ENCODE measurements around the gene SRCAP.

SRCAP gene

DNA sequence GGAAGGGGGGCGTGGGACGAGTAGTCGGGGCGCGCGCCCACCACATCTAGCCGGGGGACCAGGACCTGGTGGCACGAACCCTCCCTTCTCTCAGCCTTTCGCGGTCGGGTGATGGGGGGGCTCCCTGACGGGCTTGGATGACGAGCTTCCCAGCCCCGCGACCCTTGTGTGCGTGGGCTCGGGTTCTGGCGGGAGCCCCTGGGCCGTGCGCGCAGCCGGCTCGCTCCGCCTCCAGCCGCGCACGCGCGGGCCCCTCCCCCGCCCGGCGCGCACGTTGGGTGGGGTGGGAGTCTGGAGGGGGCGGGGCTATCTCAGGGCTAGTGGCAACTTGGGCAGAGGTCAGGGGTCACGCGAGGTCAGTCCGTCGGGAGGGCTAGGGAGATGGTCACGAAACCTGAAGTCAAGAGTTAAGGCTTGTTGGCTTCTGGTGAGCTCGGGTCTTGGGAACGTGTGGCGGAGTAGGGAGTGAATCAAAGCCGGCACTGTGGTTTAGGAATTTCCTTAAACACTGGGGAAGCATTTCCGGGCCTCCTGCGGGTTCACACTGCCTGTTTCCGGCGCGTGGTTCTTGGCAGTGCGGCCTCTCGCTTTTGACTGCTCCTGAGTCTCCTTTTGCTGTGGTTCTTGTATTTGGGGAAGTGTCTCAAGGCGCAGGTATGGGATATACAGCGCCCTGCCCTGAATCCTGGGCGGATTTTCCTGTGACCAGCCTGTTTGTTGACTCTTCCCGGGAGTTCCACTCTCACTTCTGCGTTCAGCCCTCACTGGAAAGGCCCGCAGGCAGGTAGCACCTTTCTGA is at the start of gene SRCAP:
TSS of gene SRCAP (plus strand) at position 356 of the 799 bp plus-strand sequence. CDS start 1,654 bp downstream, outside the sequence.
- DNase-seq (ENCODE audit: low spot score): peak; percentile 95

GRCh38 chr16:30649725-30650368 is 49.1 kb upstream of the SRCAP start:
- no peak for DNase-seq (ENCODE audit: low spot score)

- DNase-seq (ENCODE audit: low spot score): peak; percentile 95
These were observed 48.4 kb upstream of the SRCAP start, which contains the start of gene PRR14 for GRCh38 chr16:30650369-30651123. Gene PRR14 (plus strand): TSS chr16:30650960. CDS start chr16:30651646, 686 bp downstream.

DNA sequence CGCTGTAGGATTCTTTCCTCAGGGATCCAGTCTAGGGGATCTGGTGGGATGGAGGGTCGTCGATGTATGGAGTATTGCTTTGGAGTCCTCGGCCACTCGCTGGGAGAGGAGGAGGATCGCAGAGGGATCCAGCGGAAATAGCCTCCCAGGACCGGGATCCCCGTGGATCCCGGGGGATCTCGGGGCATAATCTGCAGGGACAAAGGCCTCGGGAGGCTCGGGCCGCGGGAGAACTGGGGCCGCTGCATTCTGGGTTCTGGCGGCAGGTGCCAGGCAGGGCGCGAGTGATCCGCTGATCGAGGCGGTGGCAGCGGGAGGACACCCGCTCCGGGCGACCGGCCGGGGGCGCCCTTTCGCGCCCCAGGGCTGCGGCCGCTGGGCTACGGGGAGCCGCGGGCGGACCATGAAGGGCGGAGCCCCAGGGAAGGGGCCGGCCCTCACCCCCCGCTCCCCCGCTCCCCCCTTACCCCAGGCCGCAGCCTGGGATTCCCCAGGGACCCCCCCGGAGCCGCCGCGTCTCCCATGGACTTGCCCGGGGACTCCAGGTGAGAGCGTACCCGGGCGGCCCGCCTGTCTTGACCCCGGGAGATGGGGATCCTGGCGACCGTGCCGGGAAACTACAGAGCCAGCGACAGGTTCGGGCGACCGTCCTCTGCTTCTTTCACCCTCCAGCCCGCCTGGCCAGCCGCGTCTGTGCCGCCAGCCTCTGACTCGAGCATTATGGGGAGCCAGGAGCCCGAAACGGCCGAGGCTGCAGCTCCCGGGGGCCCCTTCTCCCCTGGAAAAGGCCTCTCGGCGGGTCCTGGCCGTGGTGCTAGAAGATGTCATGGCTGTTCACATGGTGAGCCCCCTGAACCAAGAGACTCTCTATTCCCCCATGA is 47.6 kb upstream of the SRCAP start:
- DNase-seq (ENCODE audit: low spot score): peak; percentile 91

- DNase-seq (ENCODE audit: low spot score): no peak
These were observed 47.0 kb upstream of the SRCAP start for GRCh38 chr16:30652005-30652296.

DNA sequence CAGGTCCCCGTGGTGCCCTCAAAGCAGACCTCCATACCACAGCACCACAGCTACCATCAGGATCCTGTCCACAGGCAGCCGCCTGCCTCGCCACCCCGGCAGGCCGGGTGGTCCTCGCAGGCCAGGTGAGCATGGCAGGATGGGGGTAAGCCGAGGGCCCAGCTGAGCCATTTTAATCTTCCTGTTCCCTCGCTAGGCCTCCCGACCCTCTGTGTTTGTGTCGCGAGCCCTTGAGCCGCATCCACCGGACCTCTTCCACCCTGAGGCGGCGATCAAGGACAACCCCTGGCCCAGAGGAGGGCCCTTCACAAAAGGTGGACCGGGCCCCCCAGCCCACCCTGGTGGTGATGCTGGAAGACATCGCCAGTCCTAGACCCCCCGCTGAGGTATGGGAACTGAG is 46.3 kb upstream of the SRCAP start:
- DNase-seq (ENCODE audit: low spot score): no peak

DNA sequence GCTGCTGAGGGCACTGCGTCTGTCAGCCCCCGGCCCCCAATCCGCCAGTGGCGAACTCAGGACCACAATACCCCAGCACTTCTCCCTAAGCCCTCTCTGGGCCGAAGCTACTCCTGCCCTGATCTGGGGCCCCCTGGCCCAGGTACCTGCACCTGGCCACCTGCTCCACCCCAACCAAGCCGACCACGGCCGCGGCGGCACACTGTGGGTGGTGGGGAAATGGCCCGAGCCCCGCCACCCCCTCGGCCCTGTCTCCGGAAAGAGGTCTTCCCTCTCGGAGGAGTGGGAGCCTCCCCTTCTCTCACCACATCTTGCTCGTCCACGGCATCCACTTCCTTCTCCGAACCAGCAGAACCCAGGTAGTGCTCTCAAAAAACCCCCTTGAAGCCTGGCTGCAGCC is 44.1 kb upstream of the SRCAP start:
- no peak for DNase-seq (ENCODE audit: low spot score)

GRCh38 chr16:30655815-30656347 is 43.1 kb upstream of the SRCAP start:
- DNase-seq (ENCODE audit: low spot score): no peak

GRCh38 chr16:30656388-30656787 is 42.6 kb upstream of the SRCAP start:
- DNase-seq (ENCODE audit: low spot score): no peak

- DNase-seq (ENCODE audit: low spot score): no peak
These were observed 41.8 kb upstream of the SRCAP start for GRCh38 chr16:30656974-30657865.

DNA sequence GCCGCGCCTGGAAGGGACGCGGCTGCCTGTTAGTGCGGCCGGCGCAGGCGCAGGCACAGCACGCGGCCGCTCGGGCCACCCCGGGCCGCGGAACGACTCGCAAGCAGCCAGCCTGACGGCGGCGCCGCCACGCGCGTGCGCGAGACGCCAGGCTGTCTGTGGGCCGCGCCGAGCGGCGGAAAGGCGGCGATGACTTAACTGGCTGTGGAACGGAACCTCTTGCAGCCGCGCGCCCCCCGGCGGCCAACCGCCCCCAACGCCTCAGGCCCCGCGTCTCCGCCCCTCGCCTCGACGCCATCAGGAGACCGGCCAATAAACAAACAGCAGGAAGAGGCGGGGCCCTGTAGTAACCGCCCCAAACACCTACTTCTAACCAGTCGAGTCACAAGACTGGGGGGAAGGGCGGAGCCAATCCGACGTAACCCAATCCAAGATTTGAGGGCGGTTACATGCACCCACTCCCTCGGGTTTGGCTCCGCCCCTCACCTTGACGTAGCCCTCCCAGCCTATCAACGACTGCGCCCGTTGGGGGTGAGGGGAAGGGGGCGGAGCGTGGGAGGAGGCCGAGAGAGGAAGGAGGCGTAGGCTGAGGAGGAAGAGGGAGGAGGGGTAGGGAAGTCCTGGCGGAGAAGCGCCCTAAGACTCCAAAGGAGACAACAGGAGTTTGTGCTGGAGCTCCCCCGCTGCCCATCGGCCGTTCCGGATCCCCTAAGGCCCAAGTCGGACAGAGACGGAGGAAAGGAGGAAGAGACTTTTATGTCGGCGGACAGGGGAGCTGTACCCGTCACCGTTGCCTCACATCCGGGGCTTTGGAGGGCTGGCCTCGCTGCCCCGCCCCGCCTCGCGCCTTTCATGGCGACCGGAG is 40.9 kb upstream of the SRCAP start, which contains the start of gene FBRS:
TSS of gene FBRS (plus strand) at position 566 of the 865 bp plus-strand sequence. CDS start 1,088 bp downstream, outside the sequence.
- peak; percentile 98 for DNase-seq (ENCODE audit: low spot score)

- peak; percentile 87 for DNase-seq (ENCODE audit: low spot score)
These were observed 40.1 kb upstream of the SRCAP start for GRCh38 chr16:30658731-30659506.

DNA sequence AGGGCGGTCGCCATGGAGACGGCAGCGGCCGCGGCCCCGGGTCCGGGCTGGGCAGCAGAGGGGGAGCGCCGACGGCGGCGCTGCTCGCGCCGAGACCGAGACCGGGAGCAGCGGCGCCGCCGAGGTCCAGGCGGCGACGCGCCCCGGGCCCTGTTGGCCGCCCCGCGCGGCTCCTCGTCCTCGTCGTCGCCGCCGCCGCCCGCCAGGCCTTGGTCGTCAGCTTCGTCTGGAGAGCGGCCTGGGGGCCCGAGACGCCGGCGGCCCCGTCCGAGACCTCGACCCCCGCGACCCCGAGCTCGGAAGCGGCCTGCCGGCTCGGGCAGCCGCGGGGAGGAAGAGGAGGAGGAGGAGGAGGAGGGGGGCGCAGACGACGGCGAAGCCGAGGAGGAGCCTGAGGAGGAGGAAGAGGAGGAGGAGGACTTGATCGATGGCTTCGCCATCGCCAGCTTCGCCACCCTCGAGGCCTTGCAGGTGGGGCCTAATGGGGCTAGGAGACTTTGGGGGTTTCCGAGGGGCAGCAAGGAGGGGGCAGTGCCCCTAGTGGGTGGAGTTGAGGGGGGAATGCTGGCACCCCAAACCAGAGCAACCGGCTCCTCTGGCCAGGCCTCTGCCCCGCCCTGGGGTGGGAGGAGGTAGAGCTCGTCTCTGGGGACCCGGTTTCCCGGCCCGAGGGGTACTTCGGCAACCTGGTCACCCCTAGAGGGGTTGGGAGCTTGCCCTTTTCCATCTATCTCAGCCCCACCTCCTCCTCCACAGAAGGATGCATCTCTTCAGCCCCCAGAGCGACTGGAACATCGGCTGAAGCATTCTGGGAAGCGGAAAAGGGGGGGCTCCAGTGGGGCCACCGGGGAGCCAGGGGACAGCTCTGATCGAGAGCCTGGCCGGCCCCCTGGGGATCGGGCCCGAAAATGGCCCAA is 39.2 kb upstream of the SRCAP start:
- DNase-seq (ENCODE audit: low spot score): peak; percentile 47

GRCh38 chr16:30660424-30661261 is 38.3 kb upstream of the SRCAP start:
- no peak for DNase-seq (ENCODE audit: low spot score)

GRCh38 chr16:30662449-30662848 is 36.5 kb upstream of the SRCAP start:
- no peak for DNase-seq (ENCODE audit: low spot score)

GRCh38 chr16:30663038-30663437 is 35.9 kb upstream of the SRCAP start:
- DNase-seq (ENCODE audit: low spot score): no peak

DNA sequence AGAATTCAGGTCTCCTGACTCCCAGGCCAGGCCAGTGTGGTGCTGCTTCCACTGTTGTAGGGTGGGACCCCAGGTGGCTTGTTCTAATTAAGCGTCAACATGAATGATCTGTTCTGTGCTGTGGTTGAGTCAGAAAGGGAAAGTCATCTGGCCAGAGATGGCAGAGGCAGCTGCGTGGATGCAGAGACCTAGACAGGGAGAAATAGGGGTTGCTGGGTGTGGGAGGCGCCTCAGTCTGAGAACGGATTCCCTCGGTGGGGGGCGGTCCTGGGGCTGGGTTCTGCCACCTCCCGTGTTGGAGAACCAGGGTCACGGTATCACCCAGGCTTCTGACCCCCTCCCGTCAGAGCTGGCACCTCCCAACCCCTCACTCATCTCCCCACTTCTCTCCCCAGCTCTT is 35.2 kb upstream of the SRCAP start:
- no peak for DNase-seq (ENCODE audit: low spot score)

All from GM03348 (cell line).